BJ (cell line): ENCODE measurements around the gene ANAPC13. TPM values are rescaled to one million over a fixed set of nuclear protein-coding genes. Genes with fewer than 3 reads are reported as not detected.

Experiments used
- CTCF ChIA-PET: fragments of 350-600 bp; formaldehyde crosslinking; extraction: SDS; loops from one replicate; lab custom pipeline; 2021; ENCODE audit warnings: antibody characterized with exemption, inconsistent platforms; lab: Yijun Ruan, JAX
- POLR2A ChIA-PET: fragments of 300-600 bp; sonication (Branson Sonifier 250); formaldehyde crosslinking; extraction: SDS; loops from one replicate; lab custom pipeline; 2021; ENCODE audit warnings: antibody characterized with exemption; lab: Charles Lee
- DNase-seq: peaks from one replicate; pipeline ENCODE4 v3.0.0-alpha.2; 2011; ENCODE audit warnings: low read depth
- H3K27me3 ChIP-seq: 2 replicates; pipeline ENCODE4 v1.6.0; 2011; ENCODE audit warnings: low read length; ENCODE audit not compliant: control insufficient read depth, insufficient read depth
- H3K36me3 ChIP-seq: 2 replicates; pipeline ENCODE4 v1.5.1; 2011; ENCODE audit warnings: low read length; ENCODE audit not compliant: control insufficient read depth, insufficient read depth
- H3K4me3 ChIP-seq: 2 replicates; pipeline ENCODE4 v1.5.1; 2011; ENCODE audit warnings: low read depth, mild to moderate bottlenecking, control low read depth, low read length
- polyA plus RNA-seq: library from polyadenylated mRNA; depleted of rRNA; stranded (reverse); fragments of >200 nt; gene quantifications from 2 replicates; pipeline ENCODE4 v1.2.3, GENCODE V29; 2011; rRNA removed
- TF ChIP-seq, protein P1 (sequence below): IDR thresholded peaks from 2 replicates; pipeline ENCODE4 v1.5.1; 2011; ENCODE audit warnings: low read depth, mild to moderate bottlenecking, control low read depth, inconsistent platforms, low read length, moderate library complexity; ENCODE audit not compliant: insufficient read depth

Gene ANAPC13
- polyA plus RNA-seq, 1 experiment = 54.6 TPM

GRCh38 chr3:134430174-134430573 is 55.6 kb downstream of the ANAPC13 start:
- TF ChIP-seq, protein P1, sequence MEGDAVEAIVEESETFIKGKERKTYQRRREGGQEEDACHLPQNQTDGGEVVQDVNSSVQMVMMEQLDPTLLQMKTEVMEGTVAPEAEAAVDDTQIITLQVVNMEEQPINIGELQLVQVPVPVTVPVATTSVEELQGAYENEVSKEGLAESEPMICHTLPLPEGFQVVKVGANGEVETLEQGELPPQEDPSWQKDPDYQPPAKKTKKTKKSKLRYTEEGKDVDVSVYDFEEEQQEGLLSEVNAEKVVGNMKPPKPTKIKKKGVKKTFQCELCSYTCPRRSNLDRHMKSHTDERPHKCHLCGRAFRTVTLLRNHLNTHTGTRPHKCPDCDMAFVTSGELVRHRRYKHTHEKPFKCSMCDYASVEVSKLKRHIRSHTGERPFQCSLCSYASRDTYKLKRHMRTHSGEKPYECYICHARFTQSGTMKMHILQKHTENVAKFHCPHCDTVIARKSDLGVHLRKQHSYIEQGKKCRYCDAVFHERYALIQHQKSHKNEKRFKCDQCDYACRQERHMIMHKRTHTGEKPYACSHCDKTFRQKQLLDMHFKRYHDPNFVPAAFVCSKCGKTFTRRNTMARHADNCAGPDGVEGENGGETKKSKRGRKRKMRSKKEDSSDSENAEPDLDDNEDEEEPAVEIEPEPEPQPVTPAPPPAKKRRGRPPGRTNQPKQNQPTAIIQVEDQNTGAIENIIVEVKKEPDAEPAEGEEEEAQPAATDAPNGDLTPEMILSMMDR = no peak
- no peak overlapping the region for H3K4me3 ChIP-seq
- DNase-seq = no peak
- no peaks in the 10 kb centered on the region; the same call in 1 of the 2 replicates for H3K36me3 ChIP-seq
- CTCF ChIA-PET = interaction anchor here (1.3 kb wide), 1 partner anchor 19 kb away, joined by 3 read pairs; no protein-coding TSS in a partner anchor
- no peaks in the 10 kb centered on the region for H3K27me3 ChIP-seq
- POLR2A ChIA-PET = interaction anchor here (0.6 kb wide), 1 partner anchor 66 kb away, joined by 3 read pairs; no protein-coding TSS in a partner anchor

- H3K4me3 ChIP-seq = no peak overlapping the region
- no peak for DNase-seq
- POLR2A ChIA-PET = no interaction called here
- TF ChIP-seq, protein P1 = no peak
- CTCF ChIA-PET = interaction anchor here (0.6 to 2.0 kb wide), 7 partner anchors 17 to 216 kb away, joined by 3 to 7 read pairs (median 4); no protein-coding TSS in a partner anchor
- H3K36me3 ChIP-seq = no peaks in the 10 kb centered on the region
- no peaks in the 10 kb centered on the region for H3K27me3 ChIP-seq
Measured at GRCh38 chr3:134428401-134428800, 57.4 kb downstream of the ANAPC13 start.

Other genes starting within 250 kb of the ANAPC13 start
- gene RYK, start 235.1 kb downstream of the ANAPC13 start, polyA plus RNA-seq = 41.3 and 60.9 TPM in 2 replicates
- gene AMOTL2, start 111.5 kb downstream of the ANAPC13 start, polyA plus RNA-seq = 122 and 199 TPM in 2 replicates
- gene CEP63, start 72 bp upstream of the ANAPC13 start, polyA plus RNA-seq = 6.4 and 14.5 TPM in 2 replicates
- gene KY, start 165.0 kb upstream of the ANAPC13 start, polyA plus RNA-seq = 0.05 TPM in 1 of 2 replicates, not detected in the other